Epithelial cell of esophagus (primary cell): ENCODE data around the gene KRTAP1-5.
A peak's percentile ranks its signal among the peaks of the same experiment; 100 is the strongest.
"Not testable (repeated sequence)": the region's sequence is repeated elsewhere in the genome, so short reads cannot be mapped to it uniquely, and the experiment has no call there.

ENCODE experiments used
- DNase-seq: peaks from one replicate; pipeline ENCODE4 v3.0.0; 2010; ENCODE audit warnings: low read depth
- H3K4me3 ChIP-seq: 2 replicates; pipeline ENCODE4 v1.5.1; 2011; ENCODE audit warnings: mild to moderate bottlenecking, low read length, control low read depth
- CTCF ChIP-seq: IDR thresholded peaks from 2 replicates; pipeline ENCODE4 v1.5.1; 2011; ENCODE audit warnings: low read depth, mild to moderate bottlenecking, low read length, control low read depth, inconsistent platforms; ENCODE audit not compliant: insufficient read depth; ENCODE audit errors: missing control alignments

Gene KRTAP1-5

GRCh38 chr17:41002814-41003213 lies 24.2 kb downstream of the KRTAP1-5 start:
- peak; percentile 85 for DNase-seq
- no peak overlapping the region for H3K4me3 ChIP-seq
- no peak for TF ChIP-seq CTCF

- no peak for TF ChIP-seq CTCF
- no peak for DNase-seq
- no peak overlapping the region for H3K4me3 ChIP-seq
Measured at GRCh38 chr17:41001795-41002194, 25.2 kb downstream of the KRTAP1-5 start.

GRCh38 chr17:40999563-40999962 lies 27.4 kb downstream of the KRTAP1-5 start, which contains the start of gene KRTAP3-2:
Gene KRTAP3-2 (minus strand): TSS chr17:40999906. CDS start chr17:40999853, 53 bp downstream.
- not testable (repeated sequence) for H3K4me3 ChIP-seq, DNase-seq

GRCh38 chr17:40997361-40997760 lies 29.6 kb downstream of the KRTAP1-5 start:
- H3K4me3 ChIP-seq = no peak overlapping the region
- no peak for TF ChIP-seq CTCF
- DNase-seq = no peak

- H3K4me3 ChIP-seq = no peak overlapping the region
- DNase-seq = no peak
- no peak for TF ChIP-seq CTCF
Measured at GRCh38 chr17:40996829-40997228, 30.2 kb downstream of the KRTAP1-5 start.

GRCh38 chr17:40995116-40995515 lies 31.9 kb downstream of the KRTAP1-5 start:
- H3K4me3 ChIP-seq = no peak overlapping the region
- TF ChIP-seq CTCF = no peak
- no peak for DNase-seq

GRCh38 chr17:40993839-40994238 lies 33.2 kb downstream of the KRTAP1-5 start, which contains the start of gene KRTAP3-3:
Gene KRTAP3-3 (minus strand): TSS chr17:40994164. CDS start chr17:40994097, 67 bp downstream.
- no peak for TF ChIP-seq CTCF
- DNase-seq = no peak
- H3K4me3 ChIP-seq = no peak within 1 kb of the TSS
